ENCODE data around the gene IDI2.
"Not testable (repeated sequence)": the region's sequence is repeated elsewhere in the genome, so short reads cannot be mapped to it uniquely, and the experiment has no call there.

Gene IDI2

DNA sequence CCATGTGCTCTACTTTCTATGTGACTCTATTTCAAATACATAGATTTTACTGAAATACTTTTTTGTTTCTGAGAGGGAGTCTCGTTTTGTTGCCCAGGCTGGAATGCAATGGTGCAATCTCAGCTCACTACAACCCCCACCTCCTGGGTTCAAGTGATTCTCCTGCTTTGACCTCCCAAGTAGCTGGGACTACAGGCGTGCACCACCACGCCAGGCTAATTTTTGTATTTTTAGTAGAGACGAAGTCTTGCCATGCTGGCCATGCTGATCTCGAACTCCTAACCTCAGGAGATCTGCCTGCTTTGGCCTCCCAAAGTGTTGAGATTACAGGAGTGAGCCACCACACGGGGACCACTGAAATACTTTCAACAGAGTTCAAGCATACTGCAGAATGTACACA lies 19.8 kb upstream of the IDI2 start:
- no peak for DNase-seq

DNA sequence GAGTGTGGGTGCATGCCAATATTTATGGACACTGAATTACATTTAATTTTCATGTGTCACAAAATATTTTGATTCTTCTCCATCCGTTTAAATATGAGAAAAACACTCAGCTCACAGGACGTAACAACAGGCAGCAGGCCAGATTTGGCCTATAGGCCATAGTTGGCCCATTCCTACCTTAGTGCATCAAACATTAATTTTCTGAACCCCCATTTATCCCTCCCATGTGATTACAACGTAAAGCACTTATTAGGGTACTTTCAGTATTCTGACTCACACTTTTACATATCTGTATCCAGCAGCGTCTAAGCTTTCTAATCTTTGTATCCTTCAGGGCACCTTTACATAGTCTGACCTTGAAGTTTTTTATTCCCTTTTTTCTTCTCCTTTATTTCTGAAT lies 19.3 kb upstream of the IDI2 start:
- DNase-seq = no peak

DNA sequence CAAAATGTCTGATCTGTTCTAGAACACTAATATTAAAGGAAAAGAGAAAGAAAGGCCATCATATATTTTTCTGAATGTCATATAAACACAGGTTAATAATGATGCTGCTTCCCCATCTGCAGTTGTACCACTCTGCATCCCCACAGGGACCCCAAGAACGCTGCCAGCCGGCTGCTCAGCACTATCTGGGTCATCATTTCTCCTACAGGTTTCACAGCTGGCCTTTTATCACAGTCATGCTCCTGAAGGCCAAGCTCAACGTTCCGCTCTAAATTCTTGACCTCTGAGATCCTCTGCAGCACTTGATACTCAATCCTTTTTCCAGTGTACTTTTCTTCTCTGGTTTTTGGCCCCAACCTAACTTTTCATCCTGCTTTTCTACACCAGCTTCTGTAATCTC lies 18.5 kb upstream of the IDI2 start:
- DNase-seq = no peak

DNA sequence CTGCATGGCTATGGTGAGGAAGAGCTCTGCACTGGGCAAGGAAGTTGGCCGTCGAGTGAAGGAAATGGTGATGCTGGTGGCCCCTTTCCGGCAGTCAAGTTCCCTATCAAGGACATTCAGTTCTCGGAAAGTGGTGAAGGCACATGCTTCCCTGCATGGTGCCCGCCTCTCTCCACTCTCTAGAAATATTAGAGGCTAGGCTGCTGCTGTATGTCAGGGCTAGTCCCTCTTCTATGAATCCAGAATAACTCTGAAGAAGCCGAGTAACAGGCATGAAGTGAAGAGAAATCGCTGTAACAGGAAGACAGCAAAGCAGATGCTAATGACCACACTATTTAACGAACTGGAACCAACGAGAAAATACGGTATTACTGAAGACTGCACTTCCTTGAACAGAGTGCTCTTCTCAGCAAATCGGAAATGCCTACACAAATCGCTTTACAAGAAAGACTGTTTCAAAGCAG lies 17.9 kb upstream of the IDI2 start:
- no peak for DNase-seq

DNA sequence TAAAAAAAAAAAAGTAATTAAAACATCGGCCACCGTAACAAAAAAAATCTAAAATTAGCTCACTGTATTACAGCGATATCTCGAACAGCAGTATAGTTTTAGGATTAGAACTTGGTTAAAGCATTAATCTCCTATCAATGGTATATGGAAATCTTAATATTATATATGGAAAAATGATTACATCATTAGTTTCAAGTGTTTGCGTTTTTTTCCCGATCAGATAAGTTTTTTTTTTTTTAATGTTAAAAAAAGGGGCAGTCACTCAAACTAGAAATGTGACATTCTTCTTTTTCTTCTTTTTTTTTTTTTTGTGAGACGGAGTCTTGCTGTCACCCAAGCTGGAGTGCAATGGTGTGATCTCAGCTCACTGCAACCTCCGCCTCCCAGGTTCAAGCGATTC lies 15.9 kb upstream of the IDI2 start:
- DNase-seq = no peak

DNA sequence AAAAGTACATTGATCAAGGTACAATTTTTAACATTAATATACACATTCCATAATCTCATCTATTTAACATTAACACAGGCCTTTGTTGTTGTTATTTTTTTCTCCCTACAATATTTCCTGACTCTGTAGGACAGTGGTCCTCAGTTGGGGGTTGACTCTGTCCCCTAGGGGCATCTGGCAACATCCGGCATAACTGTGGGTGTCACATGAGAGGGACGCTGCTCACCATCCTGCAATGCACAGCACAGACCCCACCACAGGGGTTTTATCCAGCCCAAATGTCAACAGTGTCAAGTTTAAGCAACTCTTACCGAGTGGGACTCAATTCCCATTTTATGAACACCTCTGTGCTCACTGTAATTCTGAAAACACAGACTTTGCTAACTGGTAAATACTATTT lies 14.5 kb upstream of the IDI2 start:
- no peak for DNase-seq

DNA sequence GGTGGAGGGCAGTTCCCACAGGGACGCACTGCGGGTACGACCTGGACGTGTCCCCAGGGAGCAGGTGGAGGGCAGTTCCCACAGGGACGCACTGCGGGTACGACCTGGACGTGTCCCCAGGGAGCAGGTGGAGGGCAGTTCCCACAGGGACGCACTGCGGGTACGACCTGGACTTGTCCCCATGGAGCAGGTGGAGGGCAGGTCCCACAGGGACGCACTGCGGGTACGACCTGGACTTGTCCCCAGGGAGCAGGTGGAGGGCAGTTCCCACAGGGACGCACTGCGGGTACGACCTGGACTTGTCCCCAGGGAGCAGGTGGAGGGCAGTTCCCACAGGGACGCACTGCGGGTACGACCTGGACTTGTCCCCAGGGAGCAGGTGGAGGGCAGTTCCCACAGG lies 13.1 kb upstream of the IDI2 start:
- DNase-seq = not testable (repeated sequence)

DNA sequence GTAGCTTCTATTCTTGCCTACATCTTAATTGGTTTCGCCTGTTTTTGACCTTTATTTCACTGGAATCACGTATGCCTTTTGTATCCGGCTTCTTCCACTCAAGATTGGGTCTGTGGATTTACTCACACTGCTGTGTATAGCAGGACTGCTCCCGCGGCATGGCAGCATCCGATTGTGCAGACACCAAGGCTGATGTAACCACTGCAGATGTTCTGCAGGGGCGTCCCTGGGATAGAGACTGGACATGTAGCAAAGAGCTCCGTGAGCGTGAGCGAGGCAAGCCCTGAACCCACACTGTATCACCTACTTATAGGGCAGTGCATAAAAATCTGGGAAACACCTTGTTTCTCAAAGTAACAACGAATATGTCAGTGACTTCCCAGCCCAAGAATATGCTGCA lies 11.4 kb upstream of the IDI2 start:
- no peak for DNase-seq

DNA sequence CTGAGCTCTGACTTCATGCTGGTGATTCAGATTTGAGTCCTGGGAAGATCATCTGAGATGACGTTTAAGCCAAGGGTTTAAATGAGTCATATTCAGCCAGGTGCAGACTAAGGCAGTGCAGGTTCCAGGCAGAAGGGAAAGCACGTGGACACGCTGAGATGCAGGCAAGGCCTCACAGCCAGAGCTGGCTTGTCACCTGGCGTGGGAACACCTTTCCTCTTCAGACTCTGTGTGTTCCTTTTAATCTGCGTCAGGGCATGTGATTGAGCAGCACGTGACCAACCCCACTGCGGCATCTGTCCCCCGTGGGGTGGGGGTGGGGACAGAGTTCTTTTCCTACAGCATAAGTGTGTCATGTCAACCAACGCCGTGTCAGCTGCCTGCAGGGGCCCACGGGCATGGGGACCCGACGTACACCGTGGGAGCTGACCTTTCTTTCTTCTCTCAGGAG lies 10.7 kb upstream of the IDI2 start:
- no peak for DNase-seq

DNA sequence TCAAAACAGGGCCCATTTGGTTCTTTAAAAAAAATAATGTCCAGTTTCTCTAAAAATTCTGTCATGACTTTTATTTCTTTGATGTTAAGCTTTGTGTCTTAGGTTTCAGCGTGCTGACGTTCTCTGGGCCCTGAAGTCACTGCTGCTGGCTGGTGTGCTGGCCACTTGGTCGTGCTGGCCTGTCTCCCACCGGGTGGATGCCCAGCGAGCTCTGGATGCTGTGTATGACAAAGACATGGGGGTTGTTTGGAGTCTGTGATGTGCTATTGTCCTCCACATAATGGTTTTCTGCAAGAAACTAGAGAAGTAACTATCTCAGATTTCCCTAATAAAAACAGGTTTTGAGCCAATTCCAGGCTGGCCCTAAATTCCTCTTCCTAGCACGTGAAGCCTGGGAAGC lies 9.5 kb upstream of the IDI2 start:
- DNase-seq = no peak

DNA sequence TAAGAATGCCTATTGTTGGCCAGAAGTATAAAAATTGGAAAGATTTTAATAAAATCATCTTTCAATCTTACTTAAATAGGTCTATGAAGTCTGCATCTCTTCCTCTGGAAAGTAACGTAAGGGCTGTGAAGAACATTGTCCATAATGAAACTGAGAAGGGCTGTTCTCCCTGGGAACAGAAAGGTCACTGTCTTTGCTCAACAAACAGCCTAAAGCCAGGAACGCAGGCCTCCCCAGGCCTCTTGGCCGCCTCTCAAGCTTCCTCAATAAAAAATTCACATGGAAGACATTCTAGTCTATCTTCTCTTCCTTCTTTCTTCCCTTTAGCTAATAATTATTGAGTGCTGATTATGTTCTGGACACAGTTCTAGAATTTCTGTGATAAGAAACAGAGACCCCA lies 9.1 kb upstream of the IDI2 start:
- no peak for DNase-seq

DNA sequence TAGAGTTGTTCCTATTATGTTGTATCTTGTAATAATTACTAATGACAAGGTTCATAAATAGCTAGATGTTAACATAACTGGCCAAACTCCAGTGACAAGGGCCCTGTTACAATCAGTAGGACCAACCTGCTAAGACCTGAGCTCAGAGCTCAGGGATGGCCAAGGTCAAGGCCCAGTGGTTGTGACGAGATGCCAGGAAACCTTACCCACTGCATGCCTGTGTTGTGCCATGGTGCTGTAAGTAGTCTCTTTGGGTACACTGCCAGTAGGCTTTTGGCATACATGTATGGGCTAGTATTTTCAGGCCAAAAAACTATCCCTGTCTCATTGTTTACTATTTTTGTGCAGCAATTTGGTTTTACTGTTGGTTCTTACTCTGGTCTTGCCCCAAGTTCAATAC lies 7.9 kb upstream of the IDI2 start:
- no peak for DNase-seq

DNA sequence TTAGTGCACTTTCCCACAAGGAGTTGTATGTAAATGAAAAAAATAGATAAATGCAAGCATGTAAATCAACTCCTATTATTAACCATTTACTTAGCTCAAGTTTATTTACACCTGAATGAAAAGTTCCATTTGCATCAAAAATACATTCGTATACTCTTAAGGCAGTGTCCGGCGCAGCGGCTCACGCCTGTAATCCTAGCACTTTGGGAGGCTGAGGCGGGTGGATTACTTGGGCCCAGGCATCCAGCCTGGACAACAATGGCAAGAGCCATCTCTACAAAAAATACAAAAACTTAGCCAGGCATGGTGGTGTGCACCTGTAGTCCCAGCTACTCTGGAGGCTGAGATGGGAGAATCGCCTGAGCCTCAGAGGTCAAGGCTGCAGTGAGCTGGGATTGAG lies 4.2 kb upstream of the IDI2 start:
- DNase-seq = no peak

DNA sequence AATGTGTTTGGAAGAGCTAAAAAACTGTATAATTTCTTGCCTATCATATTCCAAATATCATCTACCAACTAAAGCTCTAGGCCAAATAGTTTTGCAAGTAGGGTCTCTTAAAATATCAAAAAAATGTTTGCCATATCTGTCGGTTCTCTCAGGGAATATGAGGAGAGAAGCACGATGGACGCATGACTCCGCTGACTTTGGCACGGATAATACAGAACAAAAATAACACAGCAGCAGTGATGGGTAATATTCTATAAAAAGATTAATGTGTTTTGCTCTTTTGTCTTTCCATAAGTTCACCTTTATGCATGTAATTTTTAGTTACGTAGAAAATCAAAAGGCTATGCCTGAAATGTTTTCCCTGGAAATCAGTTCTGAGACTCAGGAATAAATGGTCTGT lies 919 bp upstream of the IDI2 start:
- no peak for DNase-seq

DNA sequence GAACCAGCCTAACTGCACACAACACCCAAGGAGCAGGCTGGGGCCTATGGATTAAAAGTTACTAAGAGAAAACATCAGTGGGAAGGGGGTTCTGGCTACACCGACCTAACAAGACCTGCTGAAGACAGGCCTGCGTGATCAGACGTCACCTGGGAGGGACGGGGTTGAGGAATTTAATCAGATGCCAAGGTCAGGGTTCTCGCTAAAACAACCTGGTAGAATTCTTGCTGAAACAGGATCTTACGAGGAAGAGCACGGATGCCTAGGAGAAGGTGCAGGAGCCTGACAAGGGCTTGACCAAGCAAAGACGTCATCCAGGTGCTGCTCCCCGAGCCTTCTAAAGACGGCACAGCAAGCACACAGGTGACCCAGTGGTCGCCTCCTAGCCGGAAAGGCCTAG lies 1.6 kb downstream of the IDI2 start:
- DNase-seq = no peak

DNA sequence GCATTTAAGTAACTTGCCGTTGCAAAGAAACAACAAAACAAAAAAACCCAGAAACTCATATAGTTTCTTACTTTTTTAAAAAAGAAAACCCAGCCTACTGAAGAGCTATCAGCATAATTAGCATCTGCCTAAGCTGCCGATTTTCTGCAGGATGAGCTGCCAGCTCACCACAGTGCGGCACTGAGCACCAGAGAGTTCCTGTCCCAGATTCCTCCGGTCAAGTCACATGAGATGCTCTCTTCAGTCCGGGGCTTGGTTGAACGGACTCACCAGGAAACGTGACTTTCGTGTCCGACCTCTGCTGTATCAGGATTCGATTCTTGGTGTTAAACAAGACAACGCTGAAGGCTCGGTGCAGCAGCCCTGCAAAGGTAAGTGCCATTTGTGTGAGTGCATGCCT lies 3.2 kb downstream of the IDI2 start:
- no peak for DNase-seq

DNA sequence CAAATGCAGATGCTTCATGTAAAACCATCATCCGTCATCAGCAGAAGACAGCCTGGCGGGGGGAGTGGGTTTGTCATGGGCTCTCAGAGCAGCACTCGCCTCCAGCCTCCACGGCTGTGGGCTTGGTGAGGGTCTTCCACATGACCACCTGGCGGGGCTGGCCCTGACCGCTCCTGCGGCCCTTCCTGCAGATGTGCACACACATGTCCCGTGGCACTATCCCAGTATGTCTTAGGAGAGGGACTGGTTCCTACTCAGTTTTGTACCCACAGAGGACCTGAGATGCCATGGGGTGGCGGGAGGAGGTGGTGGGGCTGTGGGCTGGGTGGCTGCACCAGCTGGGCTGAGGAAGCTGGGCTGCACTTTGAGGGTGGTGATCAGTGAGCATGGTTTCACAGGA lies 4.7 kb downstream of the IDI2 start:
- DNase-seq = no peak

DNA sequence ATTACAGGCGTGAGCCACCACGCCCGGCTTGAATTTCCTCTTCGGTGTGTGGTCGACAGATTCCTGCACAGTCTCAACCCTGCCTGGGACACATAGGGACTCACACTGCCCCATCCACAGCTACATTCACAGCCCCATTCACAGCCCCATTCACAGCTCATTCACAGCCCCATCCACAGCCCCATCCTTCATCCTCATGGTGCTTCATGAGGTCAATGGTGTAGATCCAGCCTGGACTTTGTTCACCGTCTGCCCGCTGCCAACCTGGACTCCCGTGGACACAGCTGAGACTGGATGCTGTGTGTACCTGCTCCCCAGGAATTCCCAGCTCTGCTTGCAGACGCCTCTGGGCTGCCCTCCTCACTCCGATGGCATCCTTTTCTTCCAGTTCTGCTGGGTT lies 5.2 kb downstream of the IDI2 start:
- no peak for DNase-seq

DNA sequence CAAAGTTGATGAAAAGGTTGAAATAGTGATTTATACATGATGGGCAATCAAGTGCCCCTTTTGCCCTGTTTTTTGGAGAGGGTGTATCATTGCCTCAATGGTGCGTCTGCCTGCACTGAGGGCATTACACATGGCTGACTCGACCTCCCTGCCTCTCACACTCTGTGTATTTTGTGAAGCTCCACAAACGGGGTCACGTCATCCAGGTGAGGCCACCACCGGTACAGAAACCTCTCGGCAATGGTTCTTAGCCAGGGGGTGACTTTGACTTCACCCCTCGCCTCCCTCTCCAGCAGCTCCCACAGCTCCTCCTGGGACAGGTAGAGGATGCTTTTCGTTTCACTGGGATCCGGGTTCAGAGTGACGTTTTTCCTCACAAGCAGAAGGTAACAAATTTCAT lies 6.3 kb downstream of the IDI2 start:
- DNase-seq = no peak

DNA sequence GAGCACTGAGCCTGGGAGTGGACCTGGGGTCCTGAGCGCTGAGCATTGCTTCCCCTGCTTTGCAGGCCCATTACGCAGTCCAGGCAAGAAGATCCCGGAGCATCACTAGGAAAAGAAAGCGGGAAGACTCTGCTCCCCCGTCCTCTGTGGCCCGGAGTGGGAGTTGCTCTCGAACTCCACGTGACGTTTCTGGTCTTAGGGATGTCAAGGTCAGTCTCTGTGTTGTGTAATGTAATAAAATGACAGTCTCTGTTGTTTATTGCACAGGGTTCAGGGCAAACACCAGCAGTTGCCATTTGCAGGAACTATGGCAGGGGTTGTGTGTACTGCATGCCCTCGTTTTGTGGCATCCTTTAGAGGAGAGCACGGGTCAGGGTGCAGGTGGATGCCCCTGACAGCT lies 10.0 kb downstream of the IDI2 start:
- no peak for DNase-seq

DNA sequence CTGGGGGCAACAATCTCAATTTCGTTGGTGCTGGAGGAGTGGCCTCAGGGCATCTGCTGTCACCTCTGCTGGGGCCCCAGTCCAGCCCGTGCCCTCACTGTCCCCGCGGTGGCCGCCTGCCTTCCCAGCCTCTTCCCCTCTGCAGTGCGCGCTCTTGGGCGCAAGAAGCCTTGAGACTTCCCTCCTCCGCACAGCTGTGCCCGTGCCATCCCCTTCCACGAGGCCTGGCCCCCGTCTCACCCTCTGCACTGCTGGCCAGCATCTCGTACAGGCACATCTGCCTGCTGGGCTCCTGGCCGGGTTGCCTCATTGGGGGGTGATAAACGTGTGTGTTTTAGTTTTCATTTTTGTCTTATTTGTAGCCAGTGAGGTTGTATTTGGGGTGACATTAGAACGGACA lies 14.0 kb downstream of the IDI2 start:
- DNase-seq = no peak

DNA sequence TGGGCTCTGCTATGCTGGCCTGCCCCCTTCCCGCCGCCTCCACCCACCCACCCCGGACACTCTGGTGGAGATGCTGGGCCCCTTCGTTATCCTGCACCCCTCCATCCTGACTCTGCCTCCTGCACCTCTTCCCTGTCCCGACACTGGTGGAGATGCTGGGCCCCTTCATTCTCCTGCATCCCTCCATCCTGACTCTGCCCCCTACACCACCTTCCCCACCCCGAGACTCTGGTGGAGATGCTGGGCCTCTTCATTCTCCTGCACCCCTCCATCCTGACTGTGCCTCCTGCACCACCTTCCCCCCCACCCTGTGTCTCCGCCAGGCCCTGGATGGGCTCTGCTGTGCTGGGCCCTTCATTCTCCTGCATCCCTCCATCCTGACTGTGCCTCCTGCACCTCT lies 15.0 kb downstream of the IDI2 start:
- no peak for DNase-seq

DNA sequence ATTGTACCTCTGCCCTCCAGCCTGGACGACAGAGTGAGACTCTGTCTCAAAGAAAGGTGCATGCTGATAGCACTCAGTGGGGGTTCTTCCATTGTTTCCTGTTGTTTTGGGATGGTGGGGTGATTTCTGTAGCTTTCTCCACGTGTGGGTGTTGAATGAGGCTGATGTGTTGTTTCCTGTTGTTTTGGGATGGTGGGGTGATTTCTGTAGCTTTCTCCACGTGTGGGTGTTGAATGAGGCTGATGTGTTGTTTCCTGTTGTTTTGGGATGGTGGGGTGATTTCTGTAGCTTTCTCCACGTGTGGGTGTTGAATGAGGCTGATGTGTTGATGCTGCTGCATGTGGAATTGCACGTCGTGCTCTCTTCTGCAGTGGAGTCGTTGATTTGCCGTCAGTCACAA lies 15.7 kb downstream of the IDI2 start:
- DNase-seq = not testable (repeated sequence)

DNA sequence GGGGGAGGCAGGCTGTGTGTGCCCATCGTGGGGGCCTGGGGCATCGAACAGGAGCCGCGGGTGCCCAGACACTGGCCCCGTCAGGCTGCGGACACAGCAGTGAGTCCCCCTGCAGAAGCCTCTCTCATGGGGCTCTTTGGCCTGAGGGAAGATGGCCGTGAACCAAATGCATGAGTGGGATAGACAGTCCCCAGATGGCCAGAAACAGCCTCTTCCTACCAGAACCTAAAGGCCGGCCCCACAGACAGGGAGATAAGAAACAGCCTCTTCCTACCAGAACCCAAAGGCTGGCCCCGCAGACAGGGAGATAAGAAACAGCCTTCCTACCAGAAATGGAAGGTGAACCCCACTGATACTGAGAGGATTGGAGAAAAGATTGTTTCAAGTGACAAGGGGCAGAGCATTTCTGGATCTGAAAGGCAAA lies 16.6 kb downstream of the IDI2 start:
- no peak for DNase-seq

DNA sequence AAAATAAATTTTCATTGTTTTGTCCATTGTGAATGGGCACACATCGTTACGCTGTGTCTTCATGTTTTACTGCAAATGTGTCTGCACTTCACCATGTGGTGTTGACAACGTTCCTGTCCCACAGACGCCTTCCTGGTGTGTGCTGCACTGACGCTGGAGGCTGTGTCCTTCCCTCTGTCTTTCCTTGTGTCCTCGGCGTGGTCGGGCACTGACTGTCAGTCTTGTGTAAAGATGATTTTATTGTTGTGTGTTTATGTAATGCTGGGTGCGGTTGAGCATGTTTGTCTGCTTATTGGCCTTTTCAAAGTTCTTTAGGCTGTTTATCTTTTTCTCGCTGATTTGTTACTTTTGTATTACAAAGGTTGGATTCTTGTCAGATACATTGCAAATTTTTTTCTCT lies 18.1 kb downstream of the IDI2 start:
- no peak for DNase-seq

DNA sequence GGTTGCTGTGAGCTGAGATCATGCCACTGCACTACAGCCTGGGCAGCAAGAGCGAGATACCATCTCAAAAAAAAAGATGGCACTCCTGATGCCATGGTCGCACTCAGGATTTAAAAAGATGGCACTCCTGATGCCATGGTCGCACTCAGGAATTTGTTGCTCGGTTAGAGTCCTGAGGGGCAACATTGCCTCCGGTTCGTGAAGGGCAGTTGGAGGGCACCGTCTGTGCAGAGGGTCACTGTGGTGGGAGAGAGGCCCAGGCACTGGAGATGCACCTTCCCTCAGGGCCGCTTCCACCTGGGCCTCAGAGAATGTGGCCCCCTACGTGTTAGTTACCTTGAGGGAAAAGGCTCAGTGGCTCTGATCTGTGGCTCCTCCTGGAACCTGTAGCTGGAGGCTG lies 19.1 kb downstream of the IDI2 start:
- no peak for DNase-seq
